Kidney (tissue), 14 donors: ENCODE data around the gene WASL. TPM values are rescaled to one million over a fixed set of nuclear protein-coding genes. Genes with fewer than 3 reads are reported as not detected.

Experiments
- DNase-seq, 5 donors: peaks; one replicate each; pipeline ENCODE4 v3.0.0-alpha.2; 2013 to 2020
- FAIRE-seq: peaks from 2 replicates; lab custom pipeline; 2012; peaks lifted over from hg19 to GRCh38; lab: Jason Lieb, UNC
- H3K27ac ChIP-seq, 2 donors: one replicate each; pipeline ENCODE4 v1.7.0; 2013; ENCODE audit warnings: low read depth in 2 of 2, low read length in 2 of 2, inconsistent platforms in 1 of 2
- H3K27me3 ChIP-seq: one replicate; pipeline ENCODE4 v1.7.1; 2013; ENCODE audit warnings: low read length, inconsistent platforms; ENCODE audit not compliant: control insufficient read depth, insufficient read depth
- H3K36me3 ChIP-seq, 3 donors: one replicate each; pipeline versions ENCODE4 v1.7.0 to v1.7.1; 2013; ENCODE audit warnings: low read length in 3 of 3, control low read depth in 1 of 3, inconsistent platforms in 1 of 3; ENCODE audit not compliant: insufficient read depth in 3 of 3, control insufficient read depth in 2 of 3
- H3K4me1 ChIP-seq, 3 donors: one replicate each; pipeline versions ENCODE4 v1.7.0 to v1.7.1; 2013; ENCODE audit warnings: low read length in 3 of 3, inconsistent platforms in 1 of 3, low read depth in 1 of 3; ENCODE audit not compliant: control insufficient read depth in 2 of 3, insufficient read depth in 2 of 3
- H3K4me3 ChIP-seq, 3 donors: one replicate each; pipeline versions ENCODE4 v1.7.0 to v1.8.1; 2013; ENCODE audit warnings: low read length in 3 of 3, control low read depth in 1 of 3, inconsistent platforms in 1 of 3
- H3K9ac ChIP-seq, 3 donors: one replicate each; pipeline versions ENCODE4 v1.7.0 to v1.7.1; 2013; ENCODE audit warnings: low read length in 3 of 3, control low read depth in 1 of 3, inconsistent platforms in 1 of 3
- H3K9me3 ChIP-seq, 3 donors: one replicate each; pipeline versions ENCODE4 v1.7.0 to v1.7.1; 2013; ENCODE audit warnings: low read length in 3 of 3, control low read depth in 1 of 3, inconsistent platforms in 1 of 3; ENCODE audit not compliant: control insufficient read depth in 2 of 3, insufficient read depth in 1 of 3
- intact Hi-C: fragments of 100-400 bp; cut with DNase I; formaldehyde crosslinking; loops from one replicate; pipeline ENCODE4 v1.11.1; 2022
- polyA plus RNA-seq: library from polyadenylated mRNA; stranded (reverse); fragments of 350-450 nt; fragmentation: Illumina TruSeq; extraction: RNeasy Lipid Tissue Mini Kit (QIAGEN cat#74804); gene quantifications from one replicate; pipeline ENCODE4 v1.2.3, GENCODE V29; 2014; ENCODE audit warnings: low read depth, low replicate concordance; ENCODE audit not compliant: insufficient read depth
- total RNA-seq: library from RNA; stranded (reverse); fragmentation: NEBNext Ultra II Directional; extraction: Animal tissue kit (Norgen Biotek cat#: 25700); gene quantifications from one replicate; pipeline ENCODE4 v1.2.1, GENCODE V29; 2021
- TF ChIP-seq, protein P1 (sequence below): IDR thresholded peaks from 3 replicates; pipeline ENCODE4 v1.5.1; 2012; ENCODE audit warnings: mild to moderate bottlenecking, moderate library complexity, borderline replicate concordance; ENCODE audit not compliant: insufficient read depth; ENCODE audit errors: extremely low read depth
- donor health status: control.
- donor health status: control.
- donor health status: control.
- donor health status: control.
- donor health status: control.
- donor health status: DM: yes; HTN: yes; CAD: no.
- donor health status: Normal renal cell carcinoma (clear cell type).

WASL gene
- total and polyA plus RNA-seq, 2 donors from 2014 or later, result 28.7 to 50.4 TPM

DNA sequence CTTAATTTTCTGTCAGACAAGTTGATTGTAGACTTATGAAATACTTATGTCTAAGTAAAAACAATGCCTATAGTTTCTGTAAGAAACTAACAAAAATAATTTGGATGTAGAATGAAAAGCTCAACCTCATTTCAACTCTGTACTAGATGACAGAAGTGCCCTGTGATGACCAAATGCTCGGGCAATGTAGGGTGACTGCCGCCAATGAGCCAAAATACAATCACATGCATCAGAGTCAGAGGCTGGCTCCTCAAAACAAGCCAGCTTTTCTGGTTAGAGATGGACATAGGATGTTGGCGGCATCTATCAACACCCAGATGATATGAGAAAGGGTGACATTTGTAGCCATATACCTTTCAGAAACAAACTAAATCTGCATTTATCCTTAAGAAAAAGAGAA is 69.2 kb downstream of the WASL start:
- no peak overlapping the region for H3K27ac ChIP-seq
- no peaks in the 10 kb centered on the region for H3K9me3 ChIP-seq
- H3K36me3 ChIP-seq, result peaks cover 0 to 2% (median 2%) of the 10 kb centered on the region in 3 donors
- TF ChIP-seq, protein P1, sequence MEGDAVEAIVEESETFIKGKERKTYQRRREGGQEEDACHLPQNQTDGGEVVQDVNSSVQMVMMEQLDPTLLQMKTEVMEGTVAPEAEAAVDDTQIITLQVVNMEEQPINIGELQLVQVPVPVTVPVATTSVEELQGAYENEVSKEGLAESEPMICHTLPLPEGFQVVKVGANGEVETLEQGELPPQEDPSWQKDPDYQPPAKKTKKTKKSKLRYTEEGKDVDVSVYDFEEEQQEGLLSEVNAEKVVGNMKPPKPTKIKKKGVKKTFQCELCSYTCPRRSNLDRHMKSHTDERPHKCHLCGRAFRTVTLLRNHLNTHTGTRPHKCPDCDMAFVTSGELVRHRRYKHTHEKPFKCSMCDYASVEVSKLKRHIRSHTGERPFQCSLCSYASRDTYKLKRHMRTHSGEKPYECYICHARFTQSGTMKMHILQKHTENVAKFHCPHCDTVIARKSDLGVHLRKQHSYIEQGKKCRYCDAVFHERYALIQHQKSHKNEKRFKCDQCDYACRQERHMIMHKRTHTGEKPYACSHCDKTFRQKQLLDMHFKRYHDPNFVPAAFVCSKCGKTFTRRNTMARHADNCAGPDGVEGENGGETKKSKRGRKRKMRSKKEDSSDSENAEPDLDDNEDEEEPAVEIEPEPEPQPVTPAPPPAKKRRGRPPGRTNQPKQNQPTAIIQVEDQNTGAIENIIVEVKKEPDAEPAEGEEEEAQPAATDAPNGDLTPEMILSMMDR, result no peak
- no peaks in the 10 kb centered on the region for H3K27me3 ChIP-seq
- intact Hi-C loops, result loop anchor here (10.0 kb wide), 1 partner anchor 185 kb away; no protein-coding TSS in a partner anchor
- H3K9ac ChIP-seq, result no peak overlapping the region
- no peak for FAIRE-seq
- DNase-seq, result no peak
- H3K4me1 ChIP-seq, result peaks cover 0 to 11% (median 2%) of the 10 kb centered on the region in 3 donors
- H3K4me3 ChIP-seq, result no peak overlapping the region

GRCh38 chr7:123677061-123677715 is 71.6 kb downstream of the WASL start:
- H3K9ac ChIP-seq, result no peak overlapping the region
- peaks cover 0 to 2% (median 0%) of the 10 kb centered on the region in 3 donors for H3K36me3 ChIP-seq
- no peak overlapping the region for H3K4me3 ChIP-seq
- no peaks in the 10 kb centered on the region for H3K9me3 ChIP-seq
- intact Hi-C loops, result no loop called here
- TF ChIP-seq, protein P1, result no peak
- H3K4me1 ChIP-seq, result peaks cover 0 to 11% (median 2%) of the 10 kb centered on the region in 3 donors
- H3K27me3 ChIP-seq, result no peaks in the 10 kb centered on the region
- no peak overlapping the region for H3K27ac ChIP-seq
- DNase-seq (no peak), FAIRE-seq (no peak)

GRCh38 chr7:123675181-123675473 is 73.7 kb downstream of the WASL start:
- TF ChIP-seq, protein P1, result no peak
- FAIRE-seq, result no peak
- no peaks in the 10 kb centered on the region for H3K9me3 ChIP-seq
- intact Hi-C loops, result no loop called here
- H3K27ac ChIP-seq, result no peak overlapping the region
- no peaks in the 10 kb centered on the region for H3K27me3 ChIP-seq
- no peak for DNase-seq
- H3K4me3 ChIP-seq, result no peak overlapping the region
- H3K4me1 ChIP-seq, result peaks cover 0 to 3% (median 0%) of the 10 kb centered on the region in 3 donors
- no peak overlapping the region for H3K9ac ChIP-seq
- H3K36me3 ChIP-seq, result no peaks in the 10 kb centered on the region
